Testis (tissue), 2 donors: ENCODE data around the gene MMD2.

Source experiments
- CTCF ChIP-seq, 3 experiments: fragments of 450-650 bp in 2 of 3; fragments of 200-600 bp in 1 of 3; sonication (generic) in 1 of 3; IDR thresholded peaks; one replicate each; pipeline ENCODE4 v1.5.1; 2016 to 2019; ENCODE audit warnings: antibody characterized with exemption in 3 of 3, mild to moderate bottlenecking in 2 of 3, moderate library complexity in 1 of 3
- POLR2A ChIP-seq: fragments of 450-650 bp; IDR thresholded peaks from one replicate; pipeline ENCODE4 v1.6.1; 2017; ENCODE audit warnings: antibody characterized with exemption, mild to moderate bottlenecking, moderate library complexity

- TF ChIP-seq CTCF (IDR thresholded peaks at IDR 0.05) (no peak), POLR2A (no peak)
These were observed 24.5 kb downstream of the MMD2 start for GRCh38 chr7:4934419-4935025.
